Renal cortical epithelial cell (primary cell): ENCODE results near the gene ATP8A2. TPM values are rescaled to one million over a fixed set of nuclear protein-coding genes. Genes with fewer than 3 reads are reported as not detected.
A peak's percentile ranks its signal among the peaks of the same experiment; 100 is the strongest.
"Not testable (repeated sequence)": the region's sequence is repeated elsewhere in the genome, so short reads cannot be mapped to it uniquely, and the experiment has no call there.

Source experiments
- DNase-seq: peaks from one replicate; pipeline ENCODE4 v3.0.0-alpha.2; 2011; ENCODE audit warnings: low read depth
- total RNA-seq: library from RNA; depleted of rRNA; stranded (reverse); fragments of >200 nt; gene quantifications from 2 replicates; pipeline ENCODE4 v1.2.3, GENCODE V29; 2014

The ATP8A2 gene
- total RNA-seq, result 2.7 and 12.3 TPM in 2 replicates

DNA sequence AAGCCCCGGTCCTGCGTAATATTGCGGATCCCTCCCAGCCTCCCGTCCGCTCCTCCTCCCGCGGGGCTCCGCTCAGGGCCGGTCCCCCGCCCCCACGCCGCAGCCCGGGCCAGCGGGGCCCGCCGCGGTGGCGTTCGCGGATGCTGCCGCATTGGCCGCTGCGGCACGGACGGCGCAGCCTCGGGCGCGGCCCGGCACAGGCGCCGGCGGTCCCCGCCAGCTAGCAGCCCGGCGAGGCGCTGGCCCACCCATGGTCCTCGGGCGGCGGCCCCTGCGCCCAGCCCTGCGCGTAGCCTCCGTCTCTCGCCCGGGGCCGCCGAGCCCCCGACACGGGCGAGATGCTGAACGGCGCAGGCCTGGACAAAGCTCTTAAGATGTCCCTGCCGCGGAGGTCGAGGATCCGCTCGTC, at the start of gene ATP8A2:
ATP8A2 (plus strand) TSS at position 100 of the 409 bp plus-strand sequence; CDS start at position 339, 239 bp downstream.
- no peak for DNase-seq

DNA sequence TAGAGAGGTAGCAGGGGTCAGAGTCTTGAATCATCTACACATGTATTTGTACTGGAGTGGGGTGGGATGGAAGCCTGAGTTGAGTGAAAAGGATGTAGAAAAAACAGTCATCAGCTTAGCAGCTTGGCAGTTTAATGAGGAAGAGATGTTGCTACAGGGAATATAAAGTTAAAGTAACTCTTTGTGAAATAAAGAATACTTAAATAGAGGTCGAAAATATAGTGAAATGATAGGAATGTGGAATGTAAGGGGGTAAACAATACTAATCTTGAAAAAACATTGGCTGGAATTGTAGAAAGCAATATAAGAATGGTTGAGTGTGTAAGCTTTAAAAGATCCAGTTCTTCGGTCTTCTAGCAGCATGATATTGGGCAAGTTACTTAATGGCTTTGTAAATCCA, 47.7 kb upstream of the ATP8A2 start:
- no peak for DNase-seq

DNA sequence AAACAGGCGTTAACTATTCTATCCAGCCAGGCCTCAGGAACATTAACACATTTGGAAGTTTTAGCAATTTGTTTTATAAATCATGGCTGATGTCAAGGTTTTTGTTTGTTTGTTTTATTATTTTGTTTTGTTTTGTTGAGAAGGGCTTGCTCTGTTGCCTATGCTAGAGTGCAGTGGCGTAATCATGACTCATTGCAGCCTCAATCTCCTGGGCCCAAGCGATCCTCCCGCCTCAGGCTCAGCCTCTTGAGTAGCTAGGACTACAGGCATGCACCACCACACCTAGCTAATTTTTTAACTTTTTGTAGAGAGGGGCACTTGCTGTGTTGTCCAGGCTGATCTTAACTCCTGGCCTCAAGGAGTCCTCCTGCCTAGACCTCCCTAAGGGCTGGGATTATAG, 42.1 kb upstream of the ATP8A2 start:
- DNase-seq, result peak; percentile 48

GRCh38 chr13:25330541-25330940, 41.2 kb upstream of the ATP8A2 start:
- DNase-seq, result peak; percentile 62

- DNase-seq, result no peak
These were observed 35.9 kb upstream of the ATP8A2 start for GRCh38 chr13:25335856-25336255.

DNA sequence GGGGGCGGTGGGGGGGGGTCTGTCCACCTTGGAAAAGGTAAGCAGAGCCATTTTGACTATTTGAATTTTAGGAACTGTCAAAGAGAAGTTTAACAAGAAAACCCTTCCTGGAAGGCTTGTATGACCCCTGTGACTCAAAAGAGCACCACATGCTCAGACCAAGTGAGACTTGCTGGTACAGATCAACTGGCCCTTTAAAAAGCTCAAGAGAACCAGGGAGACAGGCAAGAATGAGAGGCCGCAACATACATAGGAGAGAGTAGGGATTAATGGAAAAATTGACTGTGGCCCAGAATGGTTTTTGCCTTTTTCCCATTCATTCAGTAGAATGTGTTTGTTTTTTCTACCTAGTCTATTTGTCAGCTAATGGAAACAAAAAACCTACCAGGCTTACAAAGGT, 26.2 kb upstream of the ATP8A2 start:
- DNase-seq, result no peak

- DNase-seq, result peak; percentile 4
These were observed 24.6 kb upstream of the ATP8A2 start for GRCh38 chr13:25347151-25347550.

DNA sequence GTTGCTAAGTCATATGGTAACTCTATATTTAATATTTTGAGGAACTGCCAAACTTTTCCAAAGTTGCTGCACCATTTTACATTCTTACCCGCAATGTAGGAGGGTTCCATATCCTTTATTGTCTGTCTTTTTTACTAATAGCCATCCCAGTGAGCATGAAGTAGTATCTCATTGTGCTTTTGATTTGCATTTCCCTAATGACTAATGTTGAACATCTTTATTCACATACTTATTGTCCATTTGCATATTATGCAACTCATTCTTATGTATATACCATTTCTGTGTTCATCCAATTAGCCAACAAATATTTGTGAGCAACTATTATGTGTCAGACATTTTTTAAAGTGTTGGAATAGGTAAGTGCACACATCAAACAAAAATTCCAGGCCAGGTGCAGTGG, 20.4 kb upstream of the ATP8A2 start:
- no peak for DNase-seq

- DNase-seq, result no peak
These were observed 19.5 kb upstream of the ATP8A2 start for GRCh38 chr13:25352230-25352629.

- DNase-seq, result no peak
These were observed 19.0 kb upstream of the ATP8A2 start for GRCh38 chr13:25352806-25353205.

- DNase-seq, result no peak
These were observed 18.4 kb upstream of the ATP8A2 start for GRCh38 chr13:25353344-25353743.

DNA sequence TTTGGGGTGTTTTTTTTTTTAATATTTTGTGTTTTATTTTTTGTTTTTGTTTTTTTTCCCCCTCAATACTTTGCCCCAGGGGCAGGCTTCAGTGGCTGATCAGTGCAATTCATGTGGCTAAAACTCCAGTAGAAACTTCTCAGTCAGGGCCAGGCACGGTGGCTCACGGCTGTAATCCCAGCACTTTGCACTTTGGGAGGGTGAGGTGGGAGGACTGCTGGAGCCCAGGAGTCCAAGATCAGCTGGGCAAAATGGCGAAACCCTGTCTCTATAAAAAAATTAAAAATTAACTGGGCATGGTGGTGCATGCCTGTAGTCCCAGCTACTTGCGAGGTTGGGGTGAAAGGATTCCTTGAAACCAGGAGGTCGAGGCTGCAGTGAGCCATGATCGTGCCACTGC, 17.4 kb upstream of the ATP8A2 start:
- DNase-seq, result no peak

DNA sequence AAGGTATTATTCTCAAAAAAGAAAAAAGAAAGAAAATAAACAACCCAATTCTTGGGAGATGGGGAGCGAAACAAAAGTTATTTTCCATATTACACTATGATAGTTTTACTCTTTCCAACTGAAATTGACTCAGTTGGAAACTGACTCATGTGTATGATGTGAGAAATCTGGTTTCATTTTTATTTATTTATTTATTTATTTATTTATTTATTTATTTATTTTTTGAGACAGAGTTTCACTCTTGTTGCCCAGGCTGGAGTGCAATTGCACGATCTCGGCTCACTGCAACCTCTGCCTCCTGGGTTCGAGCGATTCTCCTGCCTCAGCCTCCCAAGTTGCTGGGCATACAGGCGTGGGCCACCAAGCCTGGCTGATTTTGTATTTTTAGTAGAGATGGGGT, 11.3 kb upstream of the ATP8A2 start:
- DNase-seq, result not testable (repeated sequence)

GRCh38 chr13:25365720-25366235, 6.0 kb upstream of the ATP8A2 start:
- DNase-seq, result no peak

DNA sequence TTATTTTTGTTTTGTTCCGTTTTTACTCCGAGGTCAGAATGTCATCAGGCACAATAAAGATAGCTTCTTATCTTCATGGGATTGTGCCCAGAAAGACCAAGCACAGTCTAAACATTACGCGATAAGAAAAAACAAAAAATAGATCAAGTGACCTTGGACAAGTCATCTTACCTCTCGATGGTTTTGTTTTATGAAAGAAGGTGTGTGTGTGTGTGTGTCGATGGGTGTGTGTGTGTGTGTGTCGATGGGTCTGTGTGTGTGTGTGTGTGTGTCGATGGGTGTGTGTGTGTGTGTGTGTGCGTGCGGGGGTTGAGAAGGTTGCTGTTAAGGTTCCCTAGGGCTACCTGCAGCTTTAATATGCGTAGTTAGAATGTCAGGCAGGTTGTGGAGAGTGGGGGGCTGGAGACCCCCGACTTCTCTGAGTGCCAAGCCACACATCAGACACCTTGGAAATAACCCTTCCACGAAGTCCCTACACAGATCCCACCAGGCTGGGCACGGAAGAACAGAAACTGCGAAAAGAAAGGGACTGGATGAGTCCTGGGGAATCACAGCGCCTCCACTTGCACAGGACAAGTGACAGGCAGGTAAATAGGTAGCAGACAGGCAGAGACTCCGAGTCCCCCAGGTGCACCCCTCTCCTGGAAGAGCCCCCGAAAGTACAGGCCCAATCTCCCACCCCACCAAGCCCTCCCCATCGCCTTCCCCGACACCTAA, 458 bp upstream of the ATP8A2 start:
- DNase-seq, result no peak

- no peak for DNase-seq
These were observed 709 bp downstream of the ATP8A2 start for GRCh38 chr13:25372284-25373081.

- peak; percentile 23 for DNase-seq
These were observed 4.1 kb downstream of the ATP8A2 start for GRCh38 chr13:25375727-25376358.

DNA sequence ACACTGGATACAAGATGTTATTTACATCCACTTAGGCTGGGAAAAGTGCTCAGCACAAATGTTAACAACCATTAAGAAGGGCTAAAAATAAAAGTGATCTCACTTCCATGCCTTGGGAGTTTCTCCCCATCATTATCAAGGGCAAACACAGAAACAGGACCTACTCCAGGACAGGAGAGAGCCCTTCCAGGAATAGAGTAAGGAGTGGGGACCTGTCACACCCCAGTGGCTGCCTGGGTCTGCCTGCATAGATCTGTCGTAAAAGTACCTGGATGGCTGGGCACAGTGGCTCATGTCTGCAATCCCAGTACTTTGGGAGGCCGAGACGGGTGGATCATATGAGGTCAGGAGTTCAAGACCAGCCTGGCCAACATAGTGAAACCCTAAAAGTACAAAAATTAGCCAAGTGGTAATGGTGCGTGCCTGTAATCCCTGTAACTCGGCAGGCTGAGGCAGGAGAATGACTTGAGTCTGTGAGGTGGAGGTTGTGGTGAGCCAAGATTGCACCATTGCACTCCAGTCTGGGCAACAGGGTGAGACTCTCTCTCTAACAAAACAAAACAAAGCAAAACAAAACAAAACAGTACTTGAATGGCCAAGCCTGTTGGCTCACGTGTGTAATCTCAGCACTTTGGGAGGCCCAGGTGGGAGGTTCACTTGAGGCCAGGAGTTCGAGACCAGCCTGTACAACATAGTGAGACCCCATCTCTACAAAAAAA, 5.6 kb downstream of the ATP8A2 start:
- DNase-seq, result peak; percentile 16

GRCh38 chr13:25378528-25378927, 6.8 kb downstream of the ATP8A2 start:
- no peak for DNase-seq

- no peak for DNase-seq
These were observed 7.2 kb downstream of the ATP8A2 start for GRCh38 chr13:25379011-25379410.

- DNase-seq, result no peak
These were observed 8.3 kb downstream of the ATP8A2 start for GRCh38 chr13:25380082-25380481.
